ENCODE data around the gene PDE3B. TPM values are rescaled to one million over a fixed set of nuclear protein-coding genes. Genes with fewer than 3 reads are reported as not detected.
A peak's percentile ranks its signal among the peaks of the same experiment; 100 is the strongest.

The PDE3B gene
- total RNA-seq, 1 donor from 2014 or later = 26.9 TPM

- peaks cover 5% of the 10 kb centered on the region for H3K27me3 Mint-ChIP-seq
- TF ChIP-seq CTCF (IDR thresholded peaks at IDR 0.05; ENCODE audit: unreplicated experiment) = no peak
- H3K4me3 Mint-ChIP-seq (ENCODE audit: low read depth) = no peak overlapping the region
- H3K36me3 Mint-ChIP-seq (ENCODE audit: insufficient read depth) = no peaks in the 10 kb centered on the region
- DNase-seq (ENCODE audit: low spot score, unreplicated experiment) = no peak
- peaks cover 4% of the 10 kb centered on the region for H3K4me1 Mint-ChIP-seq (ENCODE audit: low read depth)
- no peaks in the 10 kb centered on the region for H3K9me3 Mint-ChIP-seq (ENCODE audit: low read depth)
- H3K27ac Mint-ChIP-seq = no peak overlapping the region
Measured at GRCh38 chr11:14906993-14907392, 263.4 kb downstream of the PDE3B start.

GRCh38 chr11:14907411-14908213, 264.0 kb downstream of the PDE3B start:
- peak; percentile 85 for TF ChIP-seq CTCF (IDR thresholded peaks at IDR 0.05; ENCODE audit: unreplicated experiment)
- peak; percentile 74 for DNase-seq (ENCODE audit: low spot score, unreplicated experiment)
- Mint-ChIP-seq H3K27me3 (peaks cover 5% of the 10 kb centered on the region), H3K4me1 (ENCODE audit: low read depth) (peaks cover 4% of the 10 kb centered on the region), H3K9me3 (ENCODE audit: low read depth) (no peaks in the 10 kb centered on the region), H3K27ac (no peak overlapping the region), H3K4me3 (ENCODE audit: low read depth) (no peak overlapping the region), H3K36me3 (ENCODE audit: insufficient read depth) (no peaks in the 10 kb centered on the region)

GRCh38 chr11:14908214-14908880, 264.7 kb downstream of the PDE3B start:
- DNase-seq (ENCODE audit: low spot score, unreplicated experiment) = no peak
- H3K4me3 Mint-ChIP-seq (ENCODE audit: low read depth) = no peak overlapping the region
- no peak overlapping the region for H3K27ac Mint-ChIP-seq
- H3K4me1 Mint-ChIP-seq (ENCODE audit: low read depth) = peaks cover 4% of the 10 kb centered on the region
- H3K9me3 Mint-ChIP-seq (ENCODE audit: low read depth) = no peaks in the 10 kb centered on the region
- no peaks in the 10 kb centered on the region for H3K36me3 Mint-ChIP-seq (ENCODE audit: insufficient read depth)
- H3K27me3 Mint-ChIP-seq = peaks cover 5% of the 10 kb centered on the region
- TF ChIP-seq CTCF (IDR thresholded peaks at IDR 0.05; ENCODE audit: unreplicated experiment) = peak; percentile 71

- no peak for TF ChIP-seq CTCF (IDR thresholded peaks at IDR 0.05; ENCODE audit: unreplicated experiment)
- DNase-seq (ENCODE audit: low spot score, unreplicated experiment) = no peak
- Mint-ChIP-seq H3K27ac (no peak overlapping the region), H3K4me3 (ENCODE audit: low read depth) (no peak overlapping the region), H3K36me3 (ENCODE audit: insufficient read depth) (no peaks in the 10 kb centered on the region), H3K27me3 (peaks cover 2% of the 10 kb centered on the region), H3K4me1 (ENCODE audit: low read depth) (no peaks in the 10 kb centered on the region), H3K9me3 (ENCODE audit: low read depth) (no peaks in the 10 kb centered on the region)
Measured at GRCh38 chr11:14914536-14914935, 270.9 kb downstream of the PDE3B start.

GRCh38 chr11:14916403-14916802, 272.8 kb downstream of the PDE3B start:
- no peak for TF ChIP-seq CTCF (IDR thresholded peaks at IDR 0.05; ENCODE audit: unreplicated experiment)

More at GRCh38 chr11:14916403-14916802, 272.8 kb downstream of the PDE3B start:
- no peak for DNase-seq (ENCODE audit: low spot score, unreplicated experiment)
- peaks cover 2% of the 10 kb centered on the region for H3K27me3 Mint-ChIP-seq
- no peaks in the 10 kb centered on the region for H3K36me3 Mint-ChIP-seq (ENCODE audit: insufficient read depth)
- no peak overlapping the region for H3K4me3 Mint-ChIP-seq (ENCODE audit: low read depth)
- no peaks in the 10 kb centered on the region for H3K4me1 Mint-ChIP-seq (ENCODE audit: low read depth)
- H3K9me3 Mint-ChIP-seq (ENCODE audit: low read depth) = no peaks in the 10 kb centered on the region
- no peak overlapping the region for H3K27ac Mint-ChIP-seq

Other genes starting within 250 kb of the PDE3B start
- gene COPB1, start 144.0 kb upstream of the PDE3B start, total RNA-seq = 99.9 and 100 TPM in 2 replicates
- gene PSMA1, start 123.4 kb upstream of the PDE3B start, total RNA-seq = 144 and 147 TPM in 2 replicates
- gene CYP2R1, start 248.4 kb downstream of the PDE3B start, total RNA-seq = 13.4 and 14.9 TPM in 2 replicates

All from progenitor cell of endocrine pancreas (in vitro differentiated cells).